ENCODE results near the gene MED28.

The MED28 gene

GRCh38 chr4:17613761-17614415, 553 bp upstream of the MED28 start:
- TF ChIP-seq CTCF (IDR thresholded peaks at IDR 0.05; ENCODE audit: control insufficient read depth, insufficient read depth, low read depth, low read length, missing control alignments): no peak

GRCh38 chr4:17616283-17616682, 1.8 kb downstream of the MED28 start:
- no peak for DNase-seq (ENCODE audit: low read depth)
- H3K4me3 ChIP-seq (ENCODE audit: control insufficient read depth, low read depth, low read length): no peak overlapping the region
- TF ChIP-seq CTCF (IDR thresholded peaks at IDR 0.05; ENCODE audit: control insufficient read depth, insufficient read depth, low read depth, low read length, missing control alignments): no peak

More at GRCh38 chr4:17613761-17614415, 553 bp upstream of the MED28 start:
- DNase-seq (ENCODE audit: low read depth): peak; percentile 38
- peak overlapping the region; percentile 81 for H3K4me3 ChIP-seq (ENCODE audit: control insufficient read depth, low read depth, low read length)

- no peak for TF ChIP-seq CTCF (IDR thresholded peaks at IDR 0.05; ENCODE audit: control insufficient read depth, insufficient read depth, low read depth, low read length, missing control alignments)
- no peak for DNase-seq (ENCODE audit: low read depth)
- H3K4me3 ChIP-seq (ENCODE audit: control insufficient read depth, low read depth, low read length): no peak overlapping the region
These were observed 4.5 kb downstream of the MED28 start for GRCh38 chr4:17618926-17619325.

GRCh38 chr4:17619416-17620105, 5.1 kb downstream of the MED28 start:
- TF ChIP-seq CTCF (IDR thresholded peaks at IDR 0.05; ENCODE audit: control insufficient read depth, insufficient read depth, low read depth, low read length, missing control alignments): no peak
- DNase-seq (ENCODE audit: low read depth): no peak
- no peak overlapping the region for H3K4me3 ChIP-seq (ENCODE audit: control insufficient read depth, low read depth, low read length)

- DNase-seq (ENCODE audit: low read depth): no peak
- H3K4me3 ChIP-seq (ENCODE audit: control insufficient read depth, low read depth, low read length): no peak overlapping the region
- no peak for TF ChIP-seq CTCF (IDR thresholded peaks at IDR 0.05; ENCODE audit: control insufficient read depth, insufficient read depth, low read depth, low read length, missing control alignments)
These were observed 9.1 kb downstream of the MED28 start for GRCh38 chr4:17623451-17624001.

- no peak overlapping the region for H3K4me3 ChIP-seq (ENCODE audit: control insufficient read depth, low read depth, low read length)
- DNase-seq (ENCODE audit: low read depth): no peak
- TF ChIP-seq CTCF (IDR thresholded peaks at IDR 0.05; ENCODE audit: control insufficient read depth, insufficient read depth, low read depth, low read length, missing control alignments): no peak
These were observed 10.4 kb downstream of the MED28 start for GRCh38 chr4:17624821-17625220.
